Adipose tissue (tissue), 3 donors: Measurements from ENCODE around the gene MAP3K5. TPM values are rescaled to one million over a fixed set of nuclear protein-coding genes. Genes with fewer than 3 reads are reported as not detected.

ENCODE experiments used
- H3K27ac ChIP-seq: one replicate; pipeline ENCODE4 v1.5.1; 2013; ENCODE audit warnings: low read depth, low read length
- WGBS, 3 donors: extraction: QIAGEN DNeasy Blood & Tissue Kit; methylation state at CpG; one replicate each; pipeline ENCODE4 v1.1.7; 2013; 5-methylcytosine and 5-hydroxymethylcytosine counted together
- polyA plus RNA-seq, 3 donors: library from polyadenylated mRNA; stranded (reverse); fragments of 200-250 nt; gene quantifications; one replicate each; pipeline ENCODE4 v1.2.3, GENCODE V29; 2013
- donor health status: healthy with polysubstance abuse.
- donor health status: Bipolar disorder and iron deficiency.
- donor health status: healthy.

The MAP3K5 gene
- polyA plus RNA-seq, 3 donors: 12.3 to 22.4 (median 18.8) TPM

DNA sequence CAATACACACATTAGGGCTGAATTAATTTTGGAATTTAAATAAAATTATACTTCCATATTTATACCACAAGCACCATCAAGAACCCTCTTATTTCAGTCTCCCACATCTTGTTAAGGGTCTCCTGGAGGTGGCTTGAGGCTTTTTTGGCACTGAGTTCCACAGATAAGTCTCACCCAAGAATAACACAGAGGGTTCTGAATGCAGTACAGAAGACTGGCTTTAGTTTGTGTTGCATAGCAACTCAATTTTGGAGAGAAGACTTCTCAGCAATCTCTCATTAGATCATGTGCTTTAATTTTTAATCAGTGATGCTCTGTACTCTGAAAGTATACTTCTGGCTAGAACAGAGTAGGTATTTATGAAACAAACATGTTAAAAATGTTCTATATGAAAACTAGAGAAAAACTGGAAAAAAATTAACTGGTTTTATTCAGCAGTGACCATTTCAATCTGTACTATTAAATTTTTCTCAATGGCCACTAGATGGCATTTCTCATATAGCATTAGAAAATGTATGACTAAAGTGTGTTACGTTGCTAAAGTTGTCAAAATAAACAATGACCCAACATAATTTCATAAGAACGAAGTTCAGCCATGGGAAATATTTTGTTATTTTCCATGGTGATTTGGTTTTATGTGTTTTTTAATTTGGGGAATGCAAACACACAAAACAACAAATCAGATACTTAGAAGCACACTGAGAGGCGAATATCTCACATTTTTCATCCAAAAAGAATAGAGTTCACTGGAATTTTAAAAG, 209.4 kb downstream of the MAP3K5 start:
- 26 to 34% (median 26%) methylated on average over 3 of the region's 3 CpGs for WGBS, 3 donors
- no peak overlapping the region for H3K27ac ChIP-seq

DNA sequence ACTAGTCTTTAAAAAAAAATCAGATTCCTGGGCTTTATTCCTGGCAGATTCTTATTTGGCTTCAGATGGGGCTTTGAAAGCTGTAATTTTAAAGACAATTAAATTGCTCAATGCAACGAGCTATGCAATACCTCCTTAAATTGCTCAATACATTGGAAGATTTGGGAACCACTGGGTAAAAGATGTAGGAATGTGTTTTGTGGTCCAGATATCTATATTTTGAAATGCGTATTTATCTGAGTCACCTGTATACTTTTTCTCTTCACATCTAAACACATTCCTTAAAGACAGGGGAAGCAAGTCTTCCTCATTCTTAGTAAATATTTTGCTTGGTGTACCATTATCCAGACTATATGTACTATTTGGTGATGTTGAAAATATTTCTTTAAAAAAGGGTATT, 212.5 kb downstream of the MAP3K5 start:
- no peak overlapping the region for H3K27ac ChIP-seq
- 68 to 95% (median 72%) methylated on average over 2 of the region's 2 CpGs for WGBS, 3 donors

DNA sequence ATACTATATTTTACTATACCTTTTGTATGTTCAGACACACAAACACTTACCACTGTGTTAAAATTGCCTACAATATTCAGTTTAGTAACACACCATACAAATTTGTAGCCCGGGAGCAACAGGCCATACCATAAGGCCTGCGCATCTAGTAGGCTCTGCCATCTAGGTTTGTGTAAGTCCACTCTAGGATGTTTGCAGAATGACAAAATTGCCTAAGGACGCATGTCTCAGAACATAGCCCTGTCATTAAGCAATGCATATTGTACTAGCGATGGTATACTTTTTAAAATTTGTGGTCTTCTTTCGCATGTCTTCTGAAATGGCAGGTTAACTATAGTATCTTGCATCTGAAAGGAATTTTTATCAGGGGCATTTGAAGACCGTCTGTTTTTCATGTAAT, 215.5 kb downstream of the MAP3K5 start:
- no peak overlapping the region for H3K27ac ChIP-seq
- WGBS, 3 donors: 86 to 95% (median 89%) methylated on average over 6 of the region's 6 CpGs

DNA sequence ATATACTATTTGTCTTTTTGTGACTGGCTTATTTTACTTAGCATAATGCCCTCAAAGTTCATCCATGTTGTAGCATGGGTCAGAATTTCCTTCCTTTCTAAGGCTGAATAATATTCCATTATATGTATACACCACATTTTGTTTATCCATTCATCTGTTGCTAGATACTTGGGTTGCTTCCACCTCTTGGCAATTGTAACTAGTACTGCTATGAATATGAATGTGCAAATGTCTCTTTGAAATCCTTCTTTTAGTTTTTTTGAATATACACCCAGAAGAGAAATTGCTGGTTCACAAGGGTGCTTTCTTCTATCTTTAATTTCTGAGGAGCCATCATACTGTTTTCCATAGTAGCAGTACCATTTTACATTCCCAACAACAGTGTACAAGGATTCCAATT, 220.8 kb downstream of the MAP3K5 start:
- H3K27ac ChIP-seq: no peak overlapping the region

DNA sequence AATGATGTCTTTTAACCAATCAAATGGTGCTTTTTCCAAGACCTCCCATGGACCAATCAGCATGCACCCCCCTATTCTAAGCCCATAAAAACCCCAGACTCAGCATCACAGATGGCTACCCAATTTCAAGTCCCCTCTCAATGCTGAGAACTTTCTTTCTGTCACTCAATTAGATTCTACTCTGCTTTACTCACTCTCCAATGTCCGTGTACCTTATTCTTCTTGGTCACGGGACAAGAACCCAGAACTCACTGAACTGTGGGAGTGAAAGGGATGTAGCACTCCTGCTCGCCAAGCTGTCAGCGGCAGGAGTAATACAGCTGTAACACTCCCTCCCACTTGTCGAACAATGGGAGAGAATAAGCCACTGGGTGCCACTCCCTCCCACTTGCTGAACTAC, 221.2 kb downstream of the MAP3K5 start:
- no peak overlapping the region for H3K27ac ChIP-seq
- WGBS, 3 donors: 95 to 97% (median 97%) methylated on average over 5 of the region's 5 CpGs

DNA sequence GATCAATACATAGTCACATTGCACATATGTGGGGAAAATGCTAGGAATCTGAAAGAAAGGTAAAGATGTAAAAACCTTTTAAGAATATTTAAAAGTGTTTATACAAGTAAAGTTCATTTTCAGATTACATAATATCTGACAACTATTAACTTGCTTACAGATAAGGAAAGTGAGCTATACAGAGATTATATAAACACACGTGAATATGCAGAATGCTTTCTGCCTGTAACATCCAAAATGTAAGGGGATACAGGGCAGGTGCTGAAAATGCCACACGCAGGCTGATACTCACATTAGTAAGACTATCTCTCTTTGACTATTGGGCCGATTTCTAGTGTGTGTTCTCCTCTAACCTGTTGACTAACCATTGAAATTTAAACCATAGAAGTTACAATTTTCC, 224.1 kb downstream of the MAP3K5 start:
- WGBS, 3 donors: 45 to 83% (median 79%) methylated on average over 3 of the region's 3 CpGs
- no peak overlapping the region for H3K27ac ChIP-seq

DNA sequence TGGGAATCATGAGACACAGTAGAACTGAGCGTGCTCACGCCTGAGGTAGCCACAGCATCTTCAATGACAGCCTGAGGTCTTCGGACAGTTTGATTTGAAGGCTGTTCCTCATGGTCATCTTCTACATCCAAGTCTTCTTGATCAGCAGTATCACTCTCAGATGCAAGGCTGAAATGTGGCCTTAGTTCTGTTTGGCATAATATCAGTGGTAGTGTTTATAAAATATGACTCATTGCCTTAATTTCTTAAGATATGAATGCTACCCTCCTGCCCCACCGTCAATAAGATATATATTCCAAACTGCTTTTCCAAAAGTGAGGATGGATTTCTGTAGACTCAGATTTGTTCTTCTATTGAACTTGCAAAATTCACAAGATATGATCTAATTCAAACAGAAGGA, 224.6 kb downstream of the MAP3K5 start:
- no peak overlapping the region for H3K27ac ChIP-seq
- 82 to 94% (median 92%) methylated on average over 4 of the region's 4 CpGs for WGBS, 3 donors

DNA sequence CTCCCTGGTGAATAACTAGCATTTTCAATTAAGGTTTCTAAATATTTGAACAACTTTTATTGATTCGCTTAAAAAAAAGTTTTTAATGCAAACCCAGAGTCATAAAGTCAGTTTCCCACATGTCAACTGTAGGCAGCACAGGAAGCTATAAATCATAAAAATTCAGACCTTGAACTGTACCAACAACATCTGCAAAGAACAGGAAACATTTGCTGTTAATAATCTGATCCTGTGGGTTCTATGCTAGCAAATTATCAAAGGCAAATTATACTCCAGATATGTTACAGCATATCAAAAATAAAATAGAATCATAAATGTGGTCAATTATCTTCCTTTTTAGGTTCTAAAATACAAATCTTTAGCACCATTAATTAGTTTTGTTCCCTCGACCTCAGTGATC, 225.4 kb downstream of the MAP3K5 start:
- no peak overlapping the region for H3K27ac ChIP-seq
- 41 to 46% (median 41%) methylated on average over 2 of the region's 2 CpGs for WGBS, 3 donors

DNA sequence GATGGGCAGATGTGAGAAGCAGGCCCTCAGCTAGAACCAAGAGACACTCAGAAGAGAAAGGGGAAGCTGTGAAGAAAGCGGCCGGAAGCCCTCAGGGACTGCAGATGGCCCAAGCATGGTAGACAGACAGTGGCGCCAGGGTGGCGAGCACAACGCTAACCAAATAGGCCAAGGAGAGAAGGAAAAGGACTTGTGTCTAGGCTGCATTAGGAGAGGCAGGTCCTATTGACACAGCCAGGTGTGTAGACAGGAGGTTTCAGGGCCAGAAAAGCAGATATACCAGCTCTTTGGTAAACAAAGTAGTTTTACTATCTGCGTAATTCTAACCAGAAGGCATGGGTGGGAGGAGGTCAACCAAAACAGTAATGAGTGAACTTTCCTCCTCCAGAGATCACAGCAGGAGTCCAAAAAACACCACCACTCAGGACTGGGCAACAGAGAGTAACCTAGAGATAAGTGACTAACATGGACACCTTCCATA, 226.2 kb downstream of the MAP3K5 start:
- H3K27ac ChIP-seq: no peak overlapping the region
- WGBS, 3 donors: 50 to 68% (median 60%) methylated on average over 6 of the region's 6 CpGs

DNA sequence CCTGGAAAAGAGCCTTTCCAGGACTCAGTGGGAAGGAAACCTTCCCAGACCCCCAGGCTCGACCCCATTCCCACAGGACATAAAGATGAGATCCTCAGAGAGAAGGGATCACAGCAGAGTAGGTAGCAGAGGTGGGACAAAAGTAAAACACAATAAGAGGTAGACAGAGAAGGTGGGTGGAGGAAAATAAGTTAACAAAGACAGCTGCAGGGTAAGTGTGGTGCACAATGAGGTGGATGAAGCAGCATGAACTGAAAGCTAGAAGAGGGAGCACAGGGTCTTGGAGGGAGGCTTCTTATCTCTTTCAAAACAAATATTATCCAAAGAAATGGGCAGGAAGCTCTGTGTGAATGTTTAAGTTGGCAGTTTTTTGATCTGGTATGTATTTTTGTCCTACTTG, 228.1 kb downstream of the MAP3K5 start:
- WGBS, 3 donors: 50 to 61% (median 59%) methylated on average over 1 of the region's 1 CpG
- no peak overlapping the region for H3K27ac ChIP-seq

DNA sequence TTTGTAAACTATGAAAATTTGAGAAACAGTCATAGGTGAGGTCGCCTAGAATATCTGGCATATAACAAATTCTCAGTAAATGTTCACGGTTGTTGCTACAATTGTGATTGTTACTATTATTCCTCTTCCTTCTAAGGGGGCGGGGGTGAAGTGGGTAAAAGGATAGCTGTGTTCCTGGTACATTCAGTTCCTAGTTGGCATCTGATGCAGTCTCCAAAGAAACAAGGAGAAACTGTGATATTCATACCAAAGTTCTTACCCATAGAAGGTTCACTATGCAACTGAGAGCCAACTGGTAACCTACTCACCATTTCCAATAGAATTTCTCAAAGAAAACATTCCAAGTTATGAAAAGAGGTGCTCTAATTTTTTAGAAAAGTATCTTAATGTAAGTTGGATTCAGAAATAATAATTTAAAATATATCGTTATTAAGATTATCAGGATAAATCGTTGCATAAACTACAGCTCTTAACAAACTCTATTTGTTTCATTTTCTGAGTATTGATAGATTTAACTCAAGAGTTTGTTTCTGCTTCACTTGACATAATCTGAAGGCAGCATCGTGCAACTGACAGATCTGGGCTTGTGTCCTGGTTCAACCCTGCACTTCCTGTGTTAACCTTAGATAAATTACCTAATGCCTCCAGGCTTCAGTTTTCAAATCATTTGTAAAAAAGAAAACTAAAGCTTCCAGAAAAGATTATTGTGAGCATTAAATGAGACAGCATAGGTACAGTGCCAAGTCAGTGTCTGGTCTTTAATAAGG, 228.7 kb downstream of the MAP3K5 start:
- no peak overlapping the region for H3K27ac ChIP-seq
- WGBS, 3 donors: 72 to 77% (median 76%) methylated on average over 6 of the region's 6 CpGs

DNA sequence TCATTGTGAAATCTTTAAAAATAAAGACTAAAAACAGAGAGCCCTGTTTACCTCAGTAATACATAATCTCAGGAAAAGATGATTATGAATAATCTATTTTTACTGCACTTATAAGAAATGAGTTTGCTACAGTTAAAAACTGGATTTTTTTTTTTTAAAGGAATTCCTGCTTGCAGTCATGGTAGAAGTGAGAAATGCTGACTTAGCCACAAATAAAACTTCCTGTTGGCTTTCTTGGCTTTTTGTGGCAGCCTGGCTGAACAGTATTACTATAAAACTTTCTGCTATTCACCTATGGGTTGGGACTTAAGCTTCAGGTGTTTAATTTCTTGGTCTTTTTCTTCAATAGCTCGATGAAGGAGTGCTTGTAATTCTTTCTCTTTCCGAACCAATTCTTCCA, 230.1 kb downstream of the MAP3K5 start:
- 54 to 79% (median 62%) methylated on average over 2 of the region's 2 CpGs for WGBS, 3 donors
- H3K27ac ChIP-seq: no peak overlapping the region

DNA sequence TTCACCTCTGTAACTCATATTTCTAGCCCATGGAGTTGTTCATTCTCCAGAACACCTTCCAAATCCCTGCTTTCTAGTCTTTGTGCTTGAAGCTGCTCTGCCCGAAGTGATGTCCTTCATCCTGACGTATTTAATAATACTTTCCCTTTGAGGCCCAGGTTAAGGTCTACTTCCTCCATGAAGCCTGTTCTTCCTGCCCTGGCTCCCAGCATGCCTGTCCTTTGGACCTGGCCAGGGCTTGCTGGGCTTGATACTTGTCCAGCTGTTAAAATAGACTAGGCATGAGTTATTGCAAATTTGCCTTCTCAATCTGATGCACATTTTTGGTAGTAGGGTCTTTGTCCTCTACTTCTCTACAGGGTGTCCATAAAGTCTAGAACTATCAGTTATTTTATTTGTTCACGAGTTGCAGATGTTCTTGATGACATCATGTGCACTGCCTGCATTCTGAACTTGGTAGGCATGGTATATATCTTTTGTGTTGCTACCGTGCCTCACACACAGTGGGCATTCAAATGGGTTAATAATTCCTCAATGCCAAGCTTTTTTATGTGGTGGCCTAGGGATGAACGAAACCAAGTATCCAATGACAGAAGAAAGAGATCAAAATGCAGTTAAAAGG, 239.0 kb downstream of the MAP3K5 start:
- no peak overlapping the region for H3K27ac ChIP-seq
- WGBS, 3 donors: 61 to 83% (median 79%) methylated on average over 5 of the region's 5 CpGs

DNA sequence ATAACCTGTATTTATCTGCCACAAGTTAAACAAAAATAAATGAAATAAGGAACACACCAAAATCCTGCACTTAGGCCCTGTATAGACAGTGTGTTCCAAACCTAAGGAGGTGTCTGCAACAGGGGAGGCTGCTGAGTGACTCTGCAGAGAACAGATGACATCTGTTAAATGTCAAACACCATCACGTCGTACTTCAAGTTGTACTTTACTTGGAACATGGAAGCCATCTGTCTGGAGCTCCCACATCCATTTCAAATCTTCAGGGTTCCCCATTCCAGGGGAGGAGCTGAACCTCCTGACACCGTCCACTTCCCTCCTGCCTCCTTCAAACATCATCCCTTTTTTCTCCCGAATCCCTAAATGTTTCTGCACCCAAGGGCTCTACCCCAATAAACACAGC, 240.2 kb downstream of the MAP3K5 start:
- no peak overlapping the region for H3K27ac ChIP-seq
- WGBS, 3 donors: 65 to 85% (median 70%) methylated on average over 4 of the region's 4 CpGs

DNA sequence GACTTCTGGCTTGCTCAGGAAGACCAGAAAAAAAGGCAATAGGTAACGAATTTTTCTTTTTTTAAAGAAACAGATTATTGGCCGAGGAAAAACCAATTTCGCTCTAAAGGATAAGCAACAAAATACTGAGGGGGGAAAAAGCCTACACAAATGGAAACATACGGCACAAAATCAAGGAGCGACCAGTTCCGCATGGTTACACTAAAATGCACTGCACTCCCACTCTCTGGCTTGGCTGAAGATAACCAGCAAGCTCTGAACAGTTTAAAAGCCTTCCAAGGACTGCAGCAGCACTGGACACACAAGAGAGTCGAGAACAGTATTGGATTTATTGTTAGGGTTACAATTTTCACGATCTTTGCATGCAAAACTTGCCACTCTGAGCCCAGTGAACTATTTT, 241.2 kb downstream of the MAP3K5 start:
- WGBS, 3 donors: 27 to 59% (median 55%) methylated on average over 8 of the region's 8 CpGs
- no peak overlapping the region for H3K27ac ChIP-seq

DNA sequence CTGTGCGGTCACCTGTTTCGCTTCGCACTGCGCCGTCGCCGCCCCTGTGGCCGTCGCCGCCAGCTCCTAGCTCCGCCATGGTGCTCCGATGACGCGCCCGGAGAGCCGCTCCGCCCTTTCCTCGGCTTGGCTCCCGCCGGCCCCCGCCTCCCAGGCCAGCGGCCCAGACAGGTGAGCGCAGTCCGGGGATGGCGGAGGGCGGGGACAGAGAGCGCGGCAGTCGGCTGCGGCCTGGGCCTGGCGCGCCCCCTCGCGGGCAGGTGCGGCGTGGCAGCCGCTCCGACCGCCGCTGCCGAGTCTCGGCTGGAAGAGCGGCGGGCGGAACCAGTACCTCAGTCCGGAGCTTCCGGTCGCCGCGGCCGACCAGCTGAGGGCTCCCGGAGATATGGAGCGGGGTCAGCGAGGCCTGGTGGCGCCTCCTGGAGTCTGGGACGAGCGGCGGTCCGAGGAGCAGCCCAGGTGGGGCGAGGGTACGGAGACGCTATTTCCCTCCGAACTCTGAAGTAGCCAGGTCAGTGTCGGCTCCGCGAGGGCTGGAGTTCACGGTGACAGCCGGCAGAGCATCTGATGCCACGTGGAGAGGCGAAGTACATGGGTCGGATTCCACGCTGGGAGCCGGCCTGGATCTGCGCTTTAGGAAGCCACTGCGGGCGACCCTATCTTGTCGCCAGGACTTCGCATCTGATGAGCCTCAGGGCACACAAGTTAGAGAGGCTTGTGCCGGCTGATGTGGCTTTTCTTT, 241.8 kb downstream of the MAP3K5 start, which contains the start of gene MAP7:
Gene MAP7 (minus strand): TSS at position 93 of the 742 bp plus-strand sequence. CDS start 14 bp downstream, at position 79.
- no peak within 1 kb of the TSS for H3K27ac ChIP-seq
- WGBS, 3 donors: 0 to 2% (median 1%) methylated on average over 70 to 79 of the region's 79 CpGs

DNA sequence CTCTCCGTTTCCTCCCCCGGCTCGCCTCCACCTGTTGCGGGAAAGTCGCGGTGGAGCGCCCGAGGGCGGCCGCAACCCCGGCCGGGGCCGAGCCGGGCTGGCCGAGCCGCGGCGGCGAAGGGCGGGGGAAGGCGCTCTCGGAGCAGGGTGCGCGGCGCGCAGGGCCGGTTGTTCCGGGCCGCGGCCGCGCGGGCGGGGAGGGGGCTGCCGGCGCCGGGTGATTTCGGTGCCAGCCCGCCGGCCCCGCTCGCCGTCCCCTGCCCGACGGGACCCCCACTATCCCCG, 242.3 kb downstream of the MAP3K5 start:
- 0 to 1% (median 0%) methylated on average over 9 to 46 of the region's 46 CpGs for WGBS, 3 donors
- no peak overlapping the region for H3K27ac ChIP-seq

DNA sequence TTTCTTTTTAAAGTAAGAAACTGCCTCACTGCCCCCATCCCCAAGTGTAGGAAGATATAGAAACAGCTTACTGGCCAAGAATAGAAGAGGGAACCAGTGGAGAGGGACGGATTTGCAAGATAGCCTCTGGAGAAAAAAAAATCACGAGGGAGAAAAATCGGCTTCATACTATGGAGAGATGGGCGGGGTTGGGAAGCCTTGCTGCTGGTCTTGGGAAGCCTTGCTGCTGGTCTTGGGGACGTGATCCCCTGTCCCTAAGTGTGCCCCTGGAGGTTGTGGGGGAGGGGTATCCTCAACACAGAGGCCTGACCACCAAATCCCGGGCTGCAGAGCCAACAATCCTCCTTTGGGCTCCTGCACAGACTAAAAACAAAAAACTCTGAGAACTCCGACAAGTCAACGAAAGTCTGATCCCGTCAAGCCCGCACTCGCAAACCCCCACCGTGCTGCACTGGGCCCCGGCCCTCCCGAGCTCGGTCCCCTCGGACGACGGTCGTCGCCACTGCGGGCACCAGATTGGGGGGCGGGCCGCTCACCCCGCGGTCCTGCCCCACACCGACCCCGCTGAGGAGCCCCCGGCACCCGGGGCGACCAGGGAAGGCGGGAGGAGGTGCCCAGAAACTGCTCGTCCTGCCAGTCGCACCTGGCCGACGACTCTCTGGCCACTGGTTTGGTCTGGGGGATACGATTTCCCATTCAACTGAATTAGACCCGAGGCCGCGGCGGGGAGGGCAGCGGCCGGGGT, 242.8 kb downstream of the MAP3K5 start:
- 1 to 3% (median 2%) methylated on average over 40 to 42 of the region's 42 CpGs for WGBS, 3 donors
- H3K27ac ChIP-seq: no peak overlapping the region
